GM19455 (cell line): ENCODE data around the gene AFAP1L2.

ENCODE experiments used
- ATAC-seq: cut with Tn5 transposase; IDR thresholded peaks from one replicate; pipeline ENCODE4 v1.9.1; 2021; ENCODE audit not compliant: unreplicated experiment

AFAP1L2 gene

DNA sequence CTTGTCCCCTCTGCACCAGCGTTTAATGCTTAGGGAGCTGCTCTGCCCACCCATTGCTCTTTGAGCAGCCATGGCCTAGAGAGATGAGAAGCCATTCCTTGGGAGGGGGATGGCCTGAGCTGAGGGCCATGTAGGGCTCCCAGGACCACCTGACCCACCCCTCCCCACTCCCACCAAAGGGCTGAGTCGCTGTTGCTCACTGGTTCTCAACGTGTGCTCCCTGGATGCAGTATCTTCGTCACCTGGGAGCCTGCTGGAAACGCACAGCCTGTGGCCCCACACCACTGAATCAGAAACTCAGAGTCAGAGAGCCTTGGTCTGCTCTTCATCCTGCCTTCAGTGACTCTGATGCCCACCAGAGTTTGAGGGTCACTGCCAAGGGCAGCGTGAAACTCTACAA, 128.2 kb downstream of the AFAP1L2 start:
- no peak for ATAC-seq

GRCh38 chr10:114274616-114275453, 129.5 kb downstream of the AFAP1L2 start:
- no peak for ATAC-seq

- ATAC-seq, result no peak
These were observed 130.4 kb downstream of the AFAP1L2 start for GRCh38 chr10:114273910-114274309.

DNA sequence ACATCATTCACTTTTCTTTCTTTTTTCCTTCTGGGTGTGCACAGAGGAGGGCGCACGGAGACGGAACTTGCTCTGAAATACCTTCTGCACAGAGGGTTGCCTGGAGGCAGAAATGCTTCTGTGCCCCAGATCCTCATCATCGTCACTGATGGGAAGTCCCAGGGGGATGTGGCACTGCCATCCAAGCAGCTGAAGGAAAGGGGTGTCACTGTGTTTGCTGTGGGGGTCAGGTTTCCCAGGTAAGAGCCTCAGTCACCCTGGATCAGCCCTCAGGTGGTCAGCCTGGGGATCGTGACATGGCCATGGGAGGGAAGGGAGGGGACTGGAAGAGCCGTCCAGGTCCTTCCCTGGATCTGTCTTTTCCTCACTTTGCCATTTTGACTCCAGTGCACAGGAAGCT, 131.6 kb downstream of the AFAP1L2 start:
- no peak for ATAC-seq

DNA sequence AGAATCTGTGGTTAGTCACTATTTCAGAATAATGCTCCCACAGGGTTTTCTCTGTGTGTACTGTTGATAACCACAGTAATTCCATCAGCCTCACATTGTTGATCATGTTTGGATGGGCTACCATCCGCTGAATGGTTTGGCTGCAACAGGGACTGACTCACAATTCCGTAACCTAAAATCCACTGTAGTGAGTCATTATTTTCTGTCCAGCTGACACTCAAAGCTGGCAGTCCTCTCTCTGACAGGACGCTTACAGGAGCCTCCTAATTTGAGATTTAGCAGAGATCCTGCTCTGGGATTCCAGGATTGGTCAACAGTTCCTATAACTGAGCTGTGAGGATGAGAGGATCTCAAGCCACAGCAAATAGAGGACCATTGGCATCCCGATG, 132.5 kb downstream of the AFAP1L2 start:
- ATAC-seq, result no peak

- no peak for ATAC-seq
These were observed 133.1 kb downstream of the AFAP1L2 start for GRCh38 chr10:114271075-114271778.

DNA sequence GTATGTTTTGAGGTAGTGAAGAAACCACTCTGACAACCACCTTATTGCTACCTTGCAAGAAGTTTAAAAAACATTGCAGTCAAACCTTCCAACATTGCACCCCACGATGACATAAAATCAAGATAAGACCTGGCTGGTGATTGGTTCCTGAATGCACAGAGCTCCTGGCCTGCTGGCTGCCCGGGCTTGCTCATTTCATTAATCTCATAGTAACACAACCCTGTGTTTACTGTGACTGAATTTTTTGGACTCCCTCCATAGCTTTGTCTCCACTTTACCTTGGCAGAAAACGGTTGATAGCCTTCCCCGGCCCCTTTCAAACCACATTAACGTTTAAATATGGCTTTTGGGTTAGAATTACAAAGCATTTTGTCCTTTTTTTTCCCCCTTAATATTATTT, 137.8 kb downstream of the AFAP1L2 start:
- ATAC-seq, result no peak

DNA sequence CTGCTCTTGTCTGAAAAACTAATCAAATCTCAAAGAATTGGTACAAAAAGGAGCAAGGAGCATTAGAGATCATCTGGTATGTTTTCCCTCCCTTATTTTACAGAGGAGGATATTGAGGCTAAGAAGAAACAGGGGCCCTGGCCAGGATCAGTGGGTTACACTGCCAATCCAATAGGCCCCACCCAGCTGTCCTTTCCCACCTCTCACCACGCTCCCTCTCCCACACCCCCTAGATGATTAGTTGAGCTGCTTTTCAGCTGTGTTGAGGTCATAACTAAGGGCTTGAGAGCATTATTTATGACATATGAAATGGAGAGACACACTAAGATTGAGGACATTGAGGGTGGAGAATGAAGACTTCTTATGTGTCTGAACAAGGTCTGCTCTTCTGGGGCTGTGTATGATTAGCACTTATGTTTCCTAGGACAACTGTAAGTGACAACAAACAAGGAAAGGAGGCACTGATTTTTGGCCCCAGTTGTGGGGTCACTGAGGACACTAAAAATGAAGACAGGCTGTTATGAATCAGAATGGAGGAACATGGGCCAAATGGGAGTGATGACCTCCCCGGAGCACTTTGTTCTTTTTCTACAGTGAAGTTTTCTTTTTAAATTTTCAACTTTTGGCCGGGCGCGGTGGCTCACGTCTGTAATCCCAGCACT, 138.8 kb downstream of the AFAP1L2 start:
- no peak for ATAC-seq

- no peak for ATAC-seq
These were observed 141.8 kb downstream of the AFAP1L2 start for GRCh38 chr10:114262496-114262895.

GRCh38 chr10:114261076-114261475, 143.2 kb downstream of the AFAP1L2 start:
- no peak for ATAC-seq

GRCh38 chr10:114260366-114260765, 143.9 kb downstream of the AFAP1L2 start:
- ATAC-seq, result no peak

- no peak for ATAC-seq
These were observed 144.5 kb downstream of the AFAP1L2 start for GRCh38 chr10:114259824-114260223.

DNA sequence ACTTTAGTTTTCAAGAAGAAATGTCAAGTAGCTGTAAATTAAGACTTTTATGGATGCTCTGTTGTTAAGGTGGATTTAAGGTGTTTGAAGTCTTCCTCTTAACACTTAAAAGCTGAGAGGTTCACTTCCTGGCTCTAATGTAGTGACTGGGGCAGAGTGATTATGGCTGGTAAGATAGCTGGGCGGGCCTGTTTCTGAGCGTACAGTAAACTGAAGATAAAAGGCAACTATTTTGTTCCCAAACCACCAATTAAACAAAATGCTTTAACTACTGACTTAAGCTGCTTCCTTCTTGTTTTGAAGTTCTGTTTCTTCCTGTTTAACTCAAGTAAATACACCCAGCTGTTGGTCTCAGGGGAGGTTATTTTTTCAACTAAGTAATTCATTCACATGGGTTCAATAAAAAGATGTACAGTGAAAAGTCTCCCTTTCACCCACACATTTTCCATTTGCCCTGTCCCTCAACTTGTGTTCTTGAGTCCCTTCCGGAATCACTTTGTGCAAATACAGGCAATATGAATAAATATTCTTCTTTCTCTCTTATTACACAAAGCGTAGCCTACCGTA, 145.9 kb downstream of the AFAP1L2 start:
- no peak for ATAC-seq

- no peak for ATAC-seq
These were observed 146.8 kb downstream of the AFAP1L2 start for GRCh38 chr10:114257498-114257897.

DNA sequence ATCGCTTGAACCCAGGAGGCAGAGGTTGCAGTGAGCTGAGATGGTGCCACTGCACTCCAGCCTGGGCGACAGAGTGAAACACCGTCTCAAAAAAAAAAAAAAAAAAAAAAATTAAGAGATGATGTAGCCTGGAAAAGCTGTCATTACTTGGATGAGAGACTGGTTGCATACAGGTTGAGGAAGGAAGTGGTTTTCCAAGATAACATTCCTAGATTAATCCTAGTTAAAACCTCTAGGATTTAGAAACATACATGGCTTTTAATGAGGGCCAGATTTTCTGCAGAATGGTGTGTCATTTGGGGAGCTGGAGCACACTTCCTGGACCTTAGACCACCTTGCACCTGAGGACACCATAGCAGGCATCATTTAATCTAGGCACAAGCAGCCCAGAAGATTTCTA, 147.5 kb downstream of the AFAP1L2 start:
- ATAC-seq, result no peak

GRCh38 chr10:114256008-114256765, 148.1 kb downstream of the AFAP1L2 start:
- no peak for ATAC-seq

- no peak for ATAC-seq
These were observed 149.1 kb downstream of the AFAP1L2 start for GRCh38 chr10:114255227-114255626.

DNA sequence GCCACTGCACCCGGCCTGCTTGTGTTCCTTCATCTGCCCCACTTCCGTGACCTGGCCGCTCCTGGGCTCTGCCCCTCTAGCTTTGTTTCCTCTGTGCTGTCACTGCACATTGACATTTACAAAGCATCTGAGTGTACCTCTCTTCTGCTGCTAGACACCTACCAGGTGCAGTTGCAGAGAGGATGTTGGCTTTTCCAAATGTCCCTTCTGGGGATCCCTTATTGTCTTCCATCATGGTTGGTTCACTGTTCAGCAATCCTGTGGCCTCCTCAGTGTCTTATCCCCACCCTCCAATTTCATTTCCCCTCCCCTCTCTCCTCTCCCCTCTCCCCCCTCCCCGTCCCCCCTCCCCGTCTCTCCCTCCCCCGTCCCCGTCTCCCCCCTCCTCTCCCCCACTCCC, 151.4 kb downstream of the AFAP1L2 start:
- no peak for ATAC-seq

GRCh38 chr10:114252092-114252491, 152.2 kb downstream of the AFAP1L2 start:
- ATAC-seq, result no peak

- ATAC-seq, result no peak
These were observed 153.6 kb downstream of the AFAP1L2 start for GRCh38 chr10:114250716-114251115.

GRCh38 chr10:114250236-114250635, 154.1 kb downstream of the AFAP1L2 start:
- ATAC-seq, result no peak
